GM18858 (cell line): Measurements from ENCODE around the gene RIN3.

Experiments
- ATAC-seq: cut with Tn5 transposase; IDR thresholded peaks from one replicate; pipeline ENCODE4 v1.9.1; 2021; ENCODE audit not compliant: unreplicated experiment

Gene RIN3, protein sequence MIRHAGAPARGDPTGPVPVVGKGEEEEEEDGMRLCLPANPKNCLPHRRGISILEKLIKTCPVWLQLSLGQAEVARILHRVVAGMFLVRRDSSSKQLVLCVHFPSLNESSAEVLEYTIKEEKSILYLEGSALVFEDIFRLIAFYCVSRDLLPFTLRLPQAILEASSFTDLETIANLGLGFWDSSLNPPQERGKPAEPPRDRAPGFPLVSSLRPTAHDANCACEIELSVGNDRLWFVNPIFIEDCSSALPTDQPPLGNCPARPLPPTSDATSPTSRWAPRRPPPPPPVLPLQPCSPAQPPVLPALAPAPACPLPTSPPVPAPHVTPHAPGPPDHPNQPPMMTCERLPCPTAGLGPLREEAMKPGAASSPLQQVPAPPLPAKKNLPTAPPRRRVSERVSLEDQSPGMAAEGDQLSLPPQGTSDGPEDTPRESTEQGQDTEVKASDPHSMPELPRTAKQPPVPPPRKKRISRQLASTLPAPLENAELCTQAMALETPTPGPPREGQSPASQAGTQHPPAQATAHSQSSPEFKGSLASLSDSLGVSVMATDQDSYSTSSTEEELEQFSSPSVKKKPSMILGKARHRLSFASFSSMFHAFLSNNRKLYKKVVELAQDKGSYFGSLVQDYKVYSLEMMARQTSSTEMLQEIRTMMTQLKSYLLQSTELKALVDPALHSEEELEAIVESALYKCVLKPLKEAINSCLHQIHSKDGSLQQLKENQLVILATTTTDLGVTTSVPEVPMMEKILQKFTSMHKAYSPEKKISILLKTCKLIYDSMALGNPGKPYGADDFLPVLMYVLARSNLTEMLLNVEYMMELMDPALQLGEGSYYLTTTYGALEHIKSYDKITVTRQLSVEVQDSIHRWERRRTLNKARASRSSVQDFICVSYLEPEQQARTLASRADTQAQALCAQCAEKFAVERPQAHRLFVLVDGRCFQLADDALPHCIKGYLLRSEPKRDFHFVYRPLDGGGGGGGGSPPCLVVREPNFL

DNA sequence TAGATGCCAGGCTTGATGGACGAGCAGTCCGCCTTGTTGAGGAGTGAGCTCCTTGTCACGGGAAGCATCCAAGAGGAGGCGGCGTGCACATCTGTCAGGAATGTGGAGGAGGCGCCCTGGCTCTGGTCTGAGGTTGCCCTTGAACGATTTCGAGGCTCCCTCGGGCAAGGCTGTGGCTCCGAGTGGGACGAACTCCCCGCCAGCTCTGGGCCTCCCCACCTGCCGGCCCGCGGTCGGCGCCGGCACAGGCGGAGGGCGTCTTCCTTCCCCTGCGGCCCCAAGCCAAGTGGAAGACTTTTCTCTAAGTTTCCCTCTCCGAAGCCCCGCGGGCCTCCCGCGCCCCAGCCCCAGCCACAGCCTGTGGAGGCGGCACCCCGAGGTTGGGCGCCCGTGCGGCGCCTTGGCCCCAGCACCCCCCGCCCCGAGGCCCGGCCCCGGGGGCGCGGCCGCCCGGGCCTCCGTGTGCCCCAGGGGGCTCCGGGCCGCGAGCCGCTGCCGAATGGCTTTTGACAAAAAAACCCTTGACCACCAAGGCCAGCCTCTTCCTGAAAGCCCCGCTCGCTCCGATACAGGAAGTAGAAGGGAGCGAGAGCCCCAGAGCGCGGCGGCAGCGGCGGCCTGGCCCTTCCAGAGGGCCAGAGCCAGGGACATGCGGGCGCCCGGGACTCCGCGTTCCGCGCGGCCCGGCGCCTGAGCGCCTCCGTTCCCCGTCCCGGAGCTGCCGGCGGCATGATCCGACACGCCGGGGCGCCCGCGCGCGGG lies at the start of gene RIN3:
RIN3 (plus strand) TSS at position 578 of the 762 bp plus-strand sequence; CDS start at position 730, 152 bp downstream.
- ATAC-seq = peak; percentile 43

DNA sequence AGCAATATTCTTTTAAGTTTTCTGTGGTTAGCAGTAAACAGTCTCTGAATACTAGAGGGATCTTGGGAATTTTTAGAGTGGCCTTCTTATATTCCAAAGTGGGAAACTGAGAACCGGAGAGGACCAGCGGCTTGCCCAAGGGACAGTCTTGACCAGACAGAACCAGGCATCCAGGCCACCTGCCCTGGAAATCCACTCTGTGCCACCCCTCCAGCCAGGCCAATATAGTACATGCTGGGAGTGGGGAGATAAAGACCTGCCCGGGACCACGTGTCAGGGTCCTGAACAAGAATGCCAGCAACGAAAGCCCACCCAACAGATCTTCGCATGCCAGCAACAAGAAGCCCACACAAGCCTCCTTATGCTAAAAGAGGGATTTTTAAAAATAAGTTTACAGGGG lies 49.4 kb upstream of the RIN3 start:
- no peak for ATAC-seq

DNA sequence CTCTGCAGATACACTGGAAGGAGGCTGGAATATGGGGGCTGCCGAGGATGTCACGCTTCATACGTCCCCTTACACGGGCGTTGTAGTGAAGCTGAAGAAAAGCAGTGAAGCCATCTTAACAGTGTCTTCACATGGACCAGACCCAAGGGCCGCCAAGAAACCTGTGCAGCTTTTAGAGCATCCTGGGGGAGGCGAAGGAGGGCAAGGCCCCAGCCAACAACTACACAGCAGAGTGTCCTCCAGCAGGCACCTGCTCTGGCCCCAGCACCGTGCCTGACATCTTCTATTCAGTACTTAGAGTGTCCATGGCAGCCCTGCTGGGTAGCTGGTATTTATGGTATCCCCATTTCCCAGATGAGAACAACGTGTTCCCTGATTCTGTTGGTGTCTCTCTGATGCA lies 48.9 kb upstream of the RIN3 start:
- no peak for ATAC-seq

DNA sequence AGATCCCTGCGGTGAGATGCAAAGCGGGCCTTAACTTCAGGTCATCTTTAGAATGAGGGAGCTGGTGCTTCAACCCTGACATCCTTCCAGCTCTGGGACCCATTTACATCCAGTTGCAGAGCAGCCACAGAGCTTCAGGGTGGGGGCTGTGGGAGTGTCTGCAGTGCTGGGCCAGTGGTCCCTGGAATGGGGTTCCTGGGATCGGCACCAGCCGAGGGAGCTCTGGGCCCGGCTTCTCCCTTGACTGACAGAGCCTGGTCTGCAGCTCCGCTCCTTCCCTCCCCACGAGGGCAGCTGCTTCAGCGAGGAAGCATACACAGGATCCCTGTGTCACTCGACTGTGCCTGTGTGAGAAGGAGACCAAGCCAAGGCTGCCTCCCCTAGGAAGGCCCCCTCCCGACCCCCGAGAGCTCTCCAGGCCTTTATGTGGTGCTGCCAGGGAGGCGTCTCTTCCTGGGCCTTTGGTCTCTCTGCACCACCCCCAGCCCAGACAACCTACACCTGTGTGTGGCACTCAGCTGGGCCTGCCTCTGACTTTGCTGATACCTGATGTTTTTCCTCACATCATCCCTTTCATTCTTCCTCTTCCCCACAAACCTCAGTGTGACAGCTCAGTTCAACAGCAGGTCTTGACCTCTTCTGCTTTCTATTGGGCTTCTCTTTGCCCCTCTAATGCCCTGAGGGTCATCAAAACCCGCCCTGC lies 48.1 kb upstream of the RIN3 start:
- ATAC-seq = no peak

DNA sequence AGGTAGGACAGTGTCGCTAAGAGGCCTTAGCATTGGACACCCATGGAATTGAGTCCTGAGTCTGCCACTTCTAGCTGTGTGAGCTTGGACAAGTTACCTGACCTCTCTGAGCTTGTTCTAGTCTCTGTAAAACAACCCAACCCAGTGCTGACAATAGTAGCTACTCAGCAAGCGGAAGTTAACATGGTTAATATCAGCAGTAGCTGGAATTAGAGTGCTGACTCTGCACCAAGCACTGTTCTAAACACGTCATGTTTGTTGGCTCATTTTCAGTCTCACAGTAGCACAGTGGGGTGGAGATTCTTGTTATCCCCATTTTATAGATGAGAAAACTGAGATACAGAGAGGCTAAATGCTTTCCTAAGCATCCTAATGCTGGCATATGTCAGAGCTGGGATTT lies 47.5 kb upstream of the RIN3 start:
- no peak for ATAC-seq

DNA sequence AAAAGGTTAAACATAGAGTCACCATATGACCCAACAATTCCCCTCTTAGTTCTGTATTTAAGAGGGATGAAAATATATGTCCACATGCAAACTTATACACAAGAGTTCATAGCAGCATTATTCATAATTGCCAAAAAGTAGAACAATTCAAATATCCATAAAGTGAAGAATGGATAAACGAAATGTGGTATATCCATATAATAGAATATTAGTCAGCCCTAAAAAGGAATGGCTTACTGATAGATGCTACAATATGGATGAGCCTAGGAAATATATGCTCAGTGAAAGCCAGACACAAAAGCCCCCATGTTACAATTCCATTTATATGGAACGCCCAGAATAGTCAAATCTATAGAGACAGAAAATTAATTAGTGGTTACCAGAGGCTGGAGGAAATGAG lies 44.1 kb upstream of the RIN3 start:
- no peak for ATAC-seq

DNA sequence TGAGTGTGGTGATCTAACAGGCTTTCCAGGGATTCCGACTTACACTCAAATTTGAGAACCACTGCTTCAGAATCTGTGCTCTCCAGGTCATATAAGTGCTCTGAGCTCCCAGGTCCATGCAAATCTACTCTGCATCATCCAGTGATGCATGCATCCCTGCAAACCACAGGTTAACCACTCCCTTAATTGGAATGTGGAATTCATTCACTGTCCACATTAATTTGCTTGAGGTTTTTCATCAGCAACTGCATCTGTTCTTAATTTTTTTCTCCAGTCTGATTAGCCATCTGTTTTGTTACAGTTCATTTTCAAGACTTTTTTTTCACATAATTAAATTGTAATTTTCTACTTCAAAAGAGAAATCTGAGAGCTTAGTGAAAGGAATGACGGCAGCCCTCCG lies 43.4 kb upstream of the RIN3 start:
- ATAC-seq = no peak

DNA sequence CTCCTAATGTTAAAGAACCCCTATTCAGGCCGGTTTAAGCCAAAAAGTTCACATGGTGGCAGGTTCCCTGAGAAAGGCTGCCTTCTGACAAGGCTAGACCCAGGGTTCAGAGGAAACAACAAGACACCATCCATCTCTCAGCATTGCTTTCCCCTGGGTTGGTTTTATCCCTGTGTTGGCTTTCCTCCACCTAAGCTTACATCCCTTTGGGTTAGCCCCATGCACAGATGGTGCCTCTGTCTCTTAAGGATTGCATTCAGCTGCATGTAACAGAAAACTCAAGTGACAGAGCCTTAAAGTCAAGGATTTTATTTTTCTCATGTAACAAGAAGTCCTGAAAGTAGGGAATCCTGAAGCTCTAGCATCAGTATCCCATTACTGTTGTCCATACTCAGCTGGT lies 42.8 kb upstream of the RIN3 start:
- no peak for ATAC-seq

DNA sequence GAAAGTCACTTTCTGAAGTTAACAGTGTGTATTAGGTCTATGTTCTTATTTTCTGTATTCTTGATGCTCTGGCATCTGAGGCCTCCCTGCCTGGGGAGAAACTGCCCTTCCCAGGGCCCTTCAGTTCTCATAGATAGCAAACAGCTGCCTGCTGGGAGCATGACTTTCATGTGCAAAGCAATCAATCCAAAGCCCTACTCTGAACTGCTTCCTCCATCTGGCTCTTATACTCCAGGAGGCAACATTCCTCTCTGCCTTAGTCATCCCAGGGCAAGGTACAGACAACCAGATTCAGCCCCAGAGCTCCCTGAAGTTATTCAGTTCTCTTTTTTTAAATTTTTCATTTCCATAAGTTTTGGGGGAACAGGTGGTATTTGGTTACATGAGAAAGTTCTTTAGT lies 41.7 kb upstream of the RIN3 start:
- ATAC-seq = no peak

DNA sequence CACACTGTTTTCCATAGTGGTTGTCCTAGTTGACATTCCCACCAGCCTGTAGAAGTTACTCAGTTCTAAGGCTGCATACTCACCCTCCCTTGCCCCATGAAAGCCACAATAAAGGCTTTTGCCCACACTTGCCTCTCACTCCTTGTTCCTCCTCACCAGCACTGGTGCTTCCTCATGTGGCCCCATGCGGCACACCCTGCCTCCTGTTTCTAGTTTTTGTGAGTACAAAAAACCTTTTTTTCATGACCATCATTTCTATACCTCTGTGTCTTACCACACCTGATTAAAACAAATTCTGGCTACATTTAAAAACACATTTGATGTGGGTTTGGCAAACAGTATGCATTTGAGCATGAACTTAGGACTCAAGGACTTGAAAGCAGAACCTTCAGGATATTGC lies 40.7 kb upstream of the RIN3 start:
- ATAC-seq = no peak

DNA sequence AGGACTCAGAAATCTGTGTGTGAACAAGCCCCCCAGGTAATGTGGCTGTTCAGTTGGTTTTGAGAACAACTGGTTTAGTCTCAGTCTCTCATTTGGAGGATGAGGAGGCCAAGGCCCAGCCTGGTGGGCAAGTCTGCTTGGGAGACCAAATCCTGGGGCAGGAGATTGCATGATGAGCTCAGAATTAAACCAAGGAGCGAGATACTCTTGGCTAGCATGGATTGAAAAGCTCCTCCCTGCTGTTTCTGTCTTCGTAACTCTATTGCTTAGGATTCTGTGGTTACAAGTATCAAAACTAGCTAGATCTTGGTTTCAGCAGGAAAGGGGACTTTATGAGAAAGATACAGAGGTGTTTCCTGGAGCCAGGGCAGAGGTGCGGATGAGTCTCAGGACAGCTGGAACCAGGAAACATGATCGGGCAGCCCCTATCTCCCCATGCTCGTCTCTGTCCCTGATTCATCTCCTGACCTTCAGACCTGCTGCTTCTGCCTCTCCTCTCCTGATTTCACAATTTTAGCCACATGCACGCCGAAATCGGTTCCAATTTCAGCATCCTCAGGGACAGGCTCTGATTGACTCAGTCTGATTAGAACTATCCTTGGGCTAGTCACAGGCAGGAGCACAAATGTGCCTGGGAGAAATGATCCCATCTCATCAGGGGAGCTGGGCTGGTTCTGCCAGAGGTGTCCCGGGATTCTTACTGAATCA lies 40.2 kb upstream of the RIN3 start:
- no peak for ATAC-seq

DNA sequence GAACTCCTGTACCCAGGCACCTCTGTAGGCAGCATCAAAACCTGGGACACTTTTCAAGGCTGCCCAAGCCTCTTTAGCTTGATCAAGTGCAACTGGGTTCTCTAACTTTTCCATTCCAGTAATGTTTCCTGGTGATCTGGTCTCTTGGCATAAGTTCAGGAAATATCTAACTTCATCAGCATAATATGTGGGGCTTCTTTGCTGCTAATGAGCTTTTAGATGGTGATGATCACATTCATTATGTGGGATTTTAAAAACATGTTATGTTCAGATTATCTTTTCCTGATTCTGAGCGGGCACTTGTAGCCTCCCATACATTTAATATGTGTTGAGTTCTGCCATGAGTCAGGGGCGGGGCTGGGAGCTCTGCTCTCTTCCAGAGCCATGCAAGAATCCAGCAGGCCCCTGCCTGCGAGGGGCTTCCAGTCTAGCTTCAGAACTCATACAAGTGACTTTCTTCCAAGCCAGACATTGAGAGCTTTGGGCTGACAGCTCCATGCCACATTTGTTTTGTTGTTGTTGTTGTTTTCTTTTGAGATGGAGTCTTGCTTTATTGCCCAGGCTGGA lies 39.5 kb upstream of the RIN3 start:
- no peak for ATAC-seq

DNA sequence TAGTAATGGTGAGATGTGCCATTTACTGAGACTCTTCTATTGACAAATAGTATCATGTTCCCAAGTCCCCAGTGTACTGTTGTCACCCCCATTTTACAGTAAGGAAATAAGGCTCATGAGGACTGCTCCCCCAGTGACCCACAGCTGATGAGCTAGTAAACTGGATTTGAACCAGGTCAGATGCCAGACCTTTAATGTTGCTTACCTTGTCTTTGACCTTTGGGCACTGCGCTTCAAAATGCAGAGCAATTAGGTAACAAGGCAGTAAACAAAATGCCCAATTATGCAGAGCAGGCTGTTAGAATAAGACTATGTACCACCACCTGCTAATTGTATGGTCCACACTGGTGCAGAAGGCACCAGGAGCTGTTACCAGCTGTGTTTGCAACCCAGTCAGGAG lies 38.5 kb upstream of the RIN3 start:
- ATAC-seq = no peak

DNA sequence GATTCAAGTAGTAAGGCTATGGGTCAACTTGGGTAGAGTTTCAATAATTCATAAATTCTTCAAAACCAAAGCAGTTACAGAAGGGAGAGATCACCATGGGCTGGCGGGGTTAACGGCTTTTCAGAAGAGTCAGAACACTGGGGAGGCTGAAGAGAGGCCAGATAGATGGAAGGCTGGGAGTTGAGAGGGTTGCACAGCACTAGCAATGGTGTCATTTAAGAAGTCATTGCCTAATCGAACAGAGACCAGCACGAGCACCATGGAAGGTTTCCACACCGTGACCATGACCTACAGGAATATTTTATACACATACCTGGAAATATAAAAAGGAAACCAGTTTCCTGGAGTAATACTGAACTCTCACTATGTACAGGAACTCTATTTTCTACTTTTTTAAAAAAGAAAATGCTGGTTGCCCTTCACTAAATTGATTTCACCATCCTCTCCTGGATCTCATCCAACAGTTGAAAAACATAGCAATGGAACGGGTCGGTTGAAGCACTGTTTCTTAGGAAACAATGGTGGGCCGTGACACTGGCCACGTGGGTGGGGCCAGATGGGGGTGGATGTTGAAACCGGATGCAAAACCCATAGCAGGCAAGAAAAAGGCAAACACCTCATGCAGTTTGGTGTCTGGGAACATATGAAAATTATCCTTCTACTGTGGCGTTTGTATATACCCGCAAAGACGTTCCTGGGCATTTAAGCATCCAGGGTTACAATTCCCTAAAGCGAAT lies 38.0 kb upstream of the RIN3 start:
- ATAC-seq = no peak

DNA sequence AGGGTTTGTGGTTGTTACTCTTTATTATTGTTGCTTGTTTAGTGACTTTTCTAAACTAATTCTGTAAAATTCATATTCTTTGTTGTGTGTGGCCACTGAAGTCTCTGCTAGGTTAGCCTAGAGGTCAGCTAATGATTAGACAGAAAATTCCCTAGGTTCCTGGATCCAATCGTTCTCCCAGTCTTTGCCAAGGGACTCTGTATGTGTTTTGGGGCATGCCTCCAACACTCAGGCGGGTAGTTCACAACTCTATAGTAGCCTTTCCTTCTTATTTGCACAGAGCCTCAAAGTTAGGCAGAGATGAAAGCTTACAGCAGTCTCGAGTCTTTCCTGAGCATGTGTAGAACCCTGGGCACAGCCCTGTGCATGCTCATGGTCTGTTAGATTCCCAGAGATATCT lies 32.7 kb upstream of the RIN3 start:
- no peak for ATAC-seq

DNA sequence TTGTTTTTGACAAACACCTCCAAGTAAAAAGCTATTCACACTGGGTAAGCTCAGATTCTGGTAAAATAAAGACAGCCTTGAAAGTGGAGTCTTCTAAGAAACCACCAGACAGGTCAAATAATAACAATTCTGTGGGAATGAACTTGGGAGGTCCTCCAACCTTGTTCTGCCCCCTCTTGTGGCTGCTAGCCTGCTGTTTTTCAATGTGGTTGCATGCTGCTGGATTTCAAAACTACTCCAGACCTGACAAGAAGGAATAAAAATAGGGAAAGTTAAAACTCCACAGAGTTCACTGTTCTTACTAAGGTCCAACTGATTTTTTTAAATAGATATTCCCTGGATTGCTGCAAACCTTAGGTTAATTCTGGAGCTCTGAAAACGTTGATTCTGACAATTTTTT lies 32.2 kb upstream of the RIN3 start:
- ATAC-seq = no peak

DNA sequence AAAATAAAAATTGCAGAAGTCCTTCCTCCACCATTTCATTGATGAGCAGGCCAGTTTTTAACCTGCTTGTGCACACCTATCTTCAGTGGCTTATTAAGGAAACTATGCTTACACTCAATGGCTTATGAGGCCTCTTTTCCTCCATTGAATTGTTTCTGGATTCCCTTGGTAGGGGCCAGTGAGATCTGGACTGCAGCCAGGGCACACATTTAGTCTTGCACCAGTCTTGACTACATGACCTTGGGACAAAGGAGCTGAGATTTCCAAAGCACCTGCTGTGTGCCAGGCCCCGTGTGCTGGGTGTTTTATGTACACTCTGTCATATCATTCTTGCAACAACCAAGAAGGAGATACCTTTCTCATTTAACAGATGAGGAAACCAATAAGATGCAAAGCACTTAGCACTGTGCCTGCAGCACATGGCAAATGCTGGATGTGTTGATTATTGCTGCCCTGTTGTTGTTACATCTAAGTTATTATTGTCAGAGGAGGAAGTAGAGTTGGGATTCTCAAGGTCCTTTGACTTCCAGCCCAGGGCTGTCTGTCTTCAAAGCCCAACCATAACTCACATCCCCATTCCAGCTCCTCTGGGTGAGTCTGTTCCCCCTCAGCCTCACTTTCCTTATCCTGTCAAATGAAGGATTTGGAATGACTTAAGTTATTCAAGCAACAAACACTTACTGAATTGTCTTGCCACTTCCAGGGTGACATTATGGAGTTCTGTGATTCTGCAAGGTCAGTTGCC lies 31.6 kb upstream of the RIN3 start:
- no peak for ATAC-seq

DNA sequence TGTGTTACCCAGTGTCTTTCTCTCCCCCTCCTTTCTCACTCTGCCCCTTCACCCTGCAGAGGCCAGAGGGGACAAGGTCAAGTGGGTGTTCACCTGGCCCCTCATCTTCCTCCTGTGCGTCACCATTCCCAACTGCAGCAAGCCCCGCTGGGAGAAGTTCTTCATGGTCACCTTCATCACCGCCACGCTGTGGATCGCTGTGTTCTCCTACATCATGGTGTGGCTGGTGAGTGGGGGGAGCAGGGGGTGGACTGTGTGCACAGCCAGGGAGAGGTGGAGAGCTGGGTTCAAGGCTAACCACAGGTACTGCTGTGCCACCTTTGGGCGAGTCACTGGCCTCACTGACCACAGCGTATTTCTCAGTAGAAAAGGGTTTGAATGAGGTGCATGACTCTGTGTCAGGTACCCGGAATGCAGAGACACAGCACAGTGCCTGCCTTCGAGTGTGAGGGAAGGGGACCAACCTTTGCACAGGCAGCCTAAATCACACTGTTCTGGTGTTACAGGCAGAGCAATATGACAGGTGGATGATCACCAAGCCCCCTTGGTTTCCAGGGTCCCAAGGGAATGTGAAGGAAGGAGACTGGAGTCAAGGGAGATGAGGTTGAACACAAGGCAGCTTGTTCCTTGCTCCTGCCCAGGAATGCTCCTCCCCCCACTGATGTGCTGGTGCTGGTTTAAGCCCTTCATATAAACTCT lies 30.8 kb upstream of the RIN3 start:
- ATAC-seq = no peak
